H9 (cell line): ENCODE measurements around the gene SPTBN1. TPM values are rescaled to one million over a fixed set of nuclear protein-coding genes. Genes with fewer than 3 reads are reported as not detected.

Source experiments
- DNase-seq: peaks from one replicate; pipeline ENCODE4 v3.0.0-alpha.2; 2017
- H2AFZ ChIP-seq: one replicate; pipeline ENCODE4 v1.6.1; 2013; ENCODE audit warnings: mild to moderate bottlenecking, low read length, control low read depth, moderate library complexity
- H2AK5ac ChIP-seq: 2 replicates; pipeline ENCODE4 v1.6.1; 2013; ENCODE audit warnings: low read length, control low read depth, mixed read lengths; ENCODE audit not compliant: insufficient read length
- H2BK120ac ChIP-seq: one replicate; pipeline ENCODE4 v1.6.1; 2013; ENCODE audit warnings: low read depth, mild to moderate bottlenecking, low read length, control low read depth, inconsistent platforms; ENCODE audit not compliant: poor library complexity, severe bottlenecking
- H2BK12ac ChIP-seq: 2 replicates; pipeline ENCODE4 v1.6.1; 2013; ENCODE audit warnings: low read length, control low read depth, mixed read lengths, low read depth; ENCODE audit not compliant: insufficient read length
- H2BK15ac ChIP-seq: 2 replicates; pipeline ENCODE4 v1.6.1; 2013; ENCODE audit warnings: low read depth, low read length, control low read depth
- H2BK20ac ChIP-seq: one replicate; pipeline ENCODE4 v1.6.1; 2013; ENCODE audit warnings: low read depth, mild to moderate bottlenecking, low read length, control low read depth, inconsistent platforms; ENCODE audit not compliant: poor library complexity, severe bottlenecking
- H2BK5ac ChIP-seq: 2 replicates; pipeline ENCODE4 v1.6.1; 2013; ENCODE audit warnings: low read length, control low read depth, mixed read lengths; ENCODE audit not compliant: insufficient read length
- H3K14ac ChIP-seq: 2 replicates; pipeline ENCODE4 v1.6.1; 2013; ENCODE audit warnings: low read length, control low read depth; ENCODE audit not compliant: insufficient read depth
- H3K18ac ChIP-seq: 2 replicates; pipeline ENCODE4 v1.6.1; 2013; ENCODE audit warnings: low read depth, mild to moderate bottlenecking, mixed read lengths, low read length, control low read depth; ENCODE audit not compliant: insufficient read length
- H3K23ac ChIP-seq: 2 replicates; pipeline ENCODE4 v1.6.1; 2013; ENCODE audit warnings: low read length, control low read depth, mixed read lengths, low read depth; ENCODE audit not compliant: insufficient read length
- H3K23me2 ChIP-seq: 2 replicates; pipeline ENCODE4 v1.6.1; 2013; ENCODE audit warnings: low read depth, mild to moderate bottlenecking, mixed read lengths, low read length, control low read depth; ENCODE audit not compliant: insufficient read length, poor library complexity, severe bottlenecking
- H3K27ac ChIP-seq: 2 replicates; pipeline ENCODE4 v1.5.1; 2013; ENCODE audit warnings: low read length, control low read depth, mixed read lengths, low read depth; ENCODE audit not compliant: insufficient read length
- H3K27me3 ChIP-seq: 2 replicates; pipeline ENCODE4 v1.6.1; 2013; ENCODE audit warnings: low read length, control low read depth, inconsistent platforms; ENCODE audit not compliant: insufficient read depth
- H3K4ac ChIP-seq: 2 replicates; pipeline ENCODE4 v1.6.1; 2013; ENCODE audit warnings: low read depth, mild to moderate bottlenecking, control low read depth, inconsistent platforms, low read length, moderate library complexity
- H3K4me1 ChIP-seq: 2 replicates; pipeline ENCODE4 v1.6.1; 2013; ENCODE audit warnings: low read length, control low read depth, inconsistent platforms; ENCODE audit not compliant: insufficient read depth
- H3K4me2 ChIP-seq: 2 replicates; pipeline ENCODE4 v1.6.1; 2013; ENCODE audit warnings: low read length, control low read depth, mixed read lengths; ENCODE audit not compliant: insufficient read length, insufficient read depth
- H3K56ac ChIP-seq: 2 replicates; pipeline ENCODE4 v1.6.1; 2013; ENCODE audit warnings: low read depth, mild to moderate bottlenecking, mixed read lengths, low read length, control low read depth; ENCODE audit not compliant: insufficient read length
- H3K79me1 ChIP-seq: 2 replicates; pipeline ENCODE4 v1.6.1; 2013; ENCODE audit warnings: low read depth, mild to moderate bottlenecking, moderate library complexity, low read length, control low read depth, inconsistent platforms; ENCODE audit not compliant: insufficient read depth, poor library complexity, severe bottlenecking
- H3K79me2 ChIP-seq: 2 replicates; pipeline ENCODE4 v1.6.1; 2013; ENCODE audit warnings: low read length, control low read depth, inconsistent platforms; ENCODE audit not compliant: insufficient read depth
- H3K9ac ChIP-seq: 2 replicates; pipeline ENCODE4 v1.6.1; 2013; ENCODE audit warnings: low read length, control low read depth, mixed read lengths; ENCODE audit not compliant: insufficient read length; ENCODE audit errors: extremely low read depth
- H3K9me3 ChIP-seq: one replicate; pipeline ENCODE4 v1.6.1; 2013; ENCODE audit warnings: low read depth, low read length, inconsistent platforms; ENCODE audit not compliant: control insufficient read depth
- H3T11ph ChIP-seq: one replicate; pipeline ENCODE4 v1.6.1; 2013; ENCODE audit warnings: mild to moderate bottlenecking, low read length, control low read depth, inconsistent platforms
- H4K20me1 ChIP-seq: one replicate; pipeline ENCODE4 v1.6.1; 2013; ENCODE audit not compliant: control insufficient read depth, insufficient read length, insufficient read depth
- H4K5ac ChIP-seq: 2 replicates; pipeline ENCODE4 v1.6.1; 2013; ENCODE audit warnings: low read depth, mild to moderate bottlenecking, mixed read lengths, low read length, control low read depth; ENCODE audit not compliant: insufficient read length
- H4K8ac ChIP-seq: replicated peaks from 2 replicates; pipeline ENCODE4 v1.6.1; 2013; ENCODE audit warnings: low read length, control low read depth, mixed read lengths, low read depth; ENCODE audit not compliant: insufficient read length
- H4K91ac ChIP-seq: 2 replicates; pipeline ENCODE4 v1.6.1; 2013; ENCODE audit warnings: low read depth, mild to moderate bottlenecking, moderate library complexity, mixed read lengths, low read length, control low read depth; ENCODE audit not compliant: insufficient read length
- H3K27ac Mint-ChIP-seq, 3 experiments: 2 replicates in 2 of 3; 3 replicates in 1 of 3; pipeline ENCODE4 v1.8.0; 2020 to 2021; ENCODE audit warnings: mixed read lengths in 3 of 3, mild to moderate bottlenecking in 1 of 3, moderate library complexity in 1 of 3
- H3K27me3 Mint-ChIP-seq: 2 replicates; pipeline ENCODE4 v1.8.0; 2021; ENCODE audit warnings: low read depth, mild to moderate bottlenecking, moderate library complexity, mixed read lengths
- H3K36me3 Mint-ChIP-seq, 3 experiments: 2 replicates in 2 of 3; 3 replicates in 1 of 3; pipeline ENCODE4 v1.8.0; 2020 to 2021; ENCODE audit warnings: low read depth in 3 of 3, mixed read lengths in 3 of 3; ENCODE audit not compliant: insufficient read depth in 1 of 3
- H3K4me1 Mint-ChIP-seq, 2 experiments: 2 replicates each; pipeline ENCODE4 v1.8.0; 2020; ENCODE audit warnings: mixed read lengths in 2 of 2
- H3K4me3 Mint-ChIP-seq, 2 experiments: 2 replicates in 1 of 2; 3 replicates in 1 of 2; pipeline ENCODE4 v1.8.0; 2020 to 2021; ENCODE audit warnings: mild to moderate bottlenecking in 2 of 2, mixed read lengths in 2 of 2, moderate library complexity in 1 of 2
- H3K9me3 Mint-ChIP-seq, 2 experiments: 2 replicates in 1 of 2; 3 replicates in 1 of 2; pipeline ENCODE4 v1.8.0; 2020; ENCODE audit warnings: mild to moderate bottlenecking in 2 of 2, mixed read lengths in 2 of 2, moderate library complexity in 1 of 2
- WGBS: extraction: QIAGEN DNeasy Blood & Tissue Kit; methylation state at CpG from one replicate; pipeline ENCODE4 v1.1.7; 2013; ENCODE audit warnings: missing lambda C conversion rate, low lambda C conversion rate, mixed read lengths; ENCODE audit not compliant: insufficient read length; ENCODE audit errors: extremely low coverage; 5-methylcytosine and 5-hydroxymethylcytosine counted together
- total RNA-seq: library from RNA; stranded (reverse); gene quantifications from 2 replicates; pipeline ENCODE4 v1.2.1, GENCODE V29; 2021
- TF ChIP-seq, protein P1 (sequence below): fragments of 200-600 bp; sonication (generic); conservative IDR thresholded peaks from 3 replicates; pipeline ENCODE4 v1.8.0; 2021; ENCODE audit warnings: antibody characterized with exemption, mild to moderate bottlenecking

SPTBN1 gene
- total RNA-seq, 1 experiment from 2014 or later, result 164 TPM

DNA sequence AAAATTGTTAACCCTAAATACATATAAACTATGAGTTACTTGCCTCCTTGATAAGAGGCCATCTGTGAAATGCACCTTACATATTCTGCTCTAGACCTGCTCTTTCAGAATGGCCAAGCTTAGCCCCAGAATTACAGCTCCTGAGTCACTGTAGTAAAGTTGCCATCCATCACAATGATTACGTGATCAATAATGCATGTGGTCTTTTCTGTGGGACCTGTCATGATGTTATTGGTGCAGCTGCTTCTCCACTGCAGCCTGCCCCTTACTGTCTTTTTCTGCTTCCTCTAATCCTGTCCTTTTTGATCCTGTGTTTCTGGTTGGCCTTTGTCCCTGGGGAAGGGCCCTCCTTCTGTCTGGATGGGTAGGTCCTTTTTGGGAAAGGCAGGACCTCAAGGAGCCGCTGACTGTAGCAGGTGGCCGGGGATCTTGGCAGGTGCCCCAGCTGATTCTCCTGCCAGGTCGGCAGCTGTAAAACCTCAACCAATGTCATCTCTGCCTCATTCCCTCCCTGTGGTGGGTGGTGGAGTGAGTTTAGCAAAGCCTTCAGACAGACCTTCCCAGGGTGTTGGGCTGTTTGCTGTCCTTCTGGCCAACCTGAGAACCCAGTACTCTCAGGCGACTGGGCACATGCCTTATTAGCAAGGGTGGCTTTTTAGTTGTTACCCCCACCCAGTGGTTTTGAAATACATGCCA is 141.2 kb downstream of the SPTBN1 start:
- Mint-ChIP-seq H3K27me3 (no peaks in the 10 kb centered on the region), H3K4me1 (peaks cover 27 to 29% of the 10 kb centered on the region in 2 experiments), H3K36me3 (peaks cover 25 to 38% (median 36%) of the 10 kb centered on the region in 3 experiments), H3K4me3 (no peak overlapping the region), H3K9me3 (no peaks in the 10 kb centered on the region), H3K27ac (no peak overlapping the region)
- Histone ChIP-seq H3K9me3 (no peaks in the 10 kb centered on the region), H3K18ac (no peak overlapping the region), H3K4ac (no peak overlapping the region), H3K56ac (no peak overlapping the region), H3T11ph (no peak overlapping the region), H3K4me2 (no peak overlapping the region), H3K4me1 (peaks cover 2% of the 10 kb centered on the region; the same call in 1 of the 2 replicates), H2BK120ac (no peak overlapping the region), H4K91ac (no peak overlapping the region), H2BK12ac (no peak overlapping the region), H2AFZ (no peak overlapping the region), H2BK5ac (no peak overlapping the region), H4K5ac (no peak overlapping the region), H2BK20ac (no peak overlapping the region), H3K79me2 (peaks cover 33% of the 10 kb centered on the region; the same call in 1 of the 2 replicates), H2AK5ac (no peak overlapping the region), H2BK15ac (no peak overlapping the region), H3K27me3 (no peaks in the 10 kb centered on the region), H3K23ac (no peak overlapping the region), H4K20me1 (peaks cover 4% of the 10 kb centered on the region), H3K79me1 (peaks cover 9% of the 10 kb centered on the region), H3K14ac (no peak overlapping the region), H3K27ac (no peak overlapping the region), H3K9ac (no peak overlapping the region), H3K23me2 (no peaks in the 10 kb centered on the region), H4K8ac (no peak overlapping the region)
- DNase-seq, result no peak
- no CpG with 5 or more reads among the region's 5 CpGs for WGBS
- TF ChIP-seq, protein P1, sequence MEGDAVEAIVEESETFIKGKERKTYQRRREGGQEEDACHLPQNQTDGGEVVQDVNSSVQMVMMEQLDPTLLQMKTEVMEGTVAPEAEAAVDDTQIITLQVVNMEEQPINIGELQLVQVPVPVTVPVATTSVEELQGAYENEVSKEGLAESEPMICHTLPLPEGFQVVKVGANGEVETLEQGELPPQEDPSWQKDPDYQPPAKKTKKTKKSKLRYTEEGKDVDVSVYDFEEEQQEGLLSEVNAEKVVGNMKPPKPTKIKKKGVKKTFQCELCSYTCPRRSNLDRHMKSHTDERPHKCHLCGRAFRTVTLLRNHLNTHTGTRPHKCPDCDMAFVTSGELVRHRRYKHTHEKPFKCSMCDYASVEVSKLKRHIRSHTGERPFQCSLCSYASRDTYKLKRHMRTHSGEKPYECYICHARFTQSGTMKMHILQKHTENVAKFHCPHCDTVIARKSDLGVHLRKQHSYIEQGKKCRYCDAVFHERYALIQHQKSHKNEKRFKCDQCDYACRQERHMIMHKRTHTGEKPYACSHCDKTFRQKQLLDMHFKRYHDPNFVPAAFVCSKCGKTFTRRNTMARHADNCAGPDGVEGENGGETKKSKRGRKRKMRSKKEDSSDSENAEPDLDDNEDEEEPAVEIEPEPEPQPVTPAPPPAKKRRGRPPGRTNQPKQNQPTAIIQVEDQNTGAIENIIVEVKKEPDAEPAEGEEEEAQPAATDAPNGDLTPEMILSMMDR, result no peak
